Peyer's patch (tissue), 4 donors: ENCODE results near the gene CYP1B1.

Source experiments
- POLR2A ChIP-seq, 2 donors: fragments of 450-650 bp; IDR thresholded peaks; one replicate each; pipeline ENCODE4 v1.5.1; 2017; ENCODE audit warnings: antibody characterized with exemption in 2 of 2, mild to moderate bottlenecking in 2 of 2, moderate library complexity in 2 of 2
- TF ChIP-seq, protein P1 (sequence below), 6 experiments: fragments of 450-650 bp in 4 of 6; fragments of 200-600 bp in 2 of 6; sonication (generic) in 1 of 6; IDR thresholded peaks; one replicate each; pipeline ENCODE4 v1.5.1; 2017 to 2019; ENCODE audit warnings: antibody characterized with exemption in 6 of 6, mild to moderate bottlenecking in 3 of 6, moderate library complexity in 1 of 6

DNA sequence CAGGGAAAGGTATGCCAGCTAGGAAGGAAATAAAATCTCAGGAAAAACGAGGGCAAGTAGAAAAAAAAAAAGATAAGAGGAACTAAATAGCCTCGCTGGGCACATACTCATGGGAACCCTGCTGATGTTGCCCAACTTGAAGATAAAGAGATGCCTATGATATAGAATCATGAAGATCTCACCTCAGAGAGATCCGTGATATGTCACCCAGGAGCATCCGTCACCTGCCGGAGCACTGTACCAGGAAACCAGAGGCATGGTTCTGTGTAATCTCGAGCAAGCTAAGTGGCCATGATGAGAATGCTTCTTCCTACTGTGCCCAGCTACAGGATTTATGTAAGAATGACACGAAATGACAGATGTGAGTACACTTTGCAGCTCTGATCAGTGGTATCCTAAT is 40.0 kb downstream of the CYP1B1 start:
- TF ChIP-seq, protein P1, sequence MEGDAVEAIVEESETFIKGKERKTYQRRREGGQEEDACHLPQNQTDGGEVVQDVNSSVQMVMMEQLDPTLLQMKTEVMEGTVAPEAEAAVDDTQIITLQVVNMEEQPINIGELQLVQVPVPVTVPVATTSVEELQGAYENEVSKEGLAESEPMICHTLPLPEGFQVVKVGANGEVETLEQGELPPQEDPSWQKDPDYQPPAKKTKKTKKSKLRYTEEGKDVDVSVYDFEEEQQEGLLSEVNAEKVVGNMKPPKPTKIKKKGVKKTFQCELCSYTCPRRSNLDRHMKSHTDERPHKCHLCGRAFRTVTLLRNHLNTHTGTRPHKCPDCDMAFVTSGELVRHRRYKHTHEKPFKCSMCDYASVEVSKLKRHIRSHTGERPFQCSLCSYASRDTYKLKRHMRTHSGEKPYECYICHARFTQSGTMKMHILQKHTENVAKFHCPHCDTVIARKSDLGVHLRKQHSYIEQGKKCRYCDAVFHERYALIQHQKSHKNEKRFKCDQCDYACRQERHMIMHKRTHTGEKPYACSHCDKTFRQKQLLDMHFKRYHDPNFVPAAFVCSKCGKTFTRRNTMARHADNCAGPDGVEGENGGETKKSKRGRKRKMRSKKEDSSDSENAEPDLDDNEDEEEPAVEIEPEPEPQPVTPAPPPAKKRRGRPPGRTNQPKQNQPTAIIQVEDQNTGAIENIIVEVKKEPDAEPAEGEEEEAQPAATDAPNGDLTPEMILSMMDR (IDR thresholded peaks at IDR 0.05): no peak
- TF ChIP-seq POLR2A (IDR thresholded peaks at IDR 0.05): no peak
